CD4-positive, alpha-beta T cell (primary cell): Measurements from ENCODE around the gene AAMP. TPM values are rescaled to one million over a fixed set of nuclear protein-coding genes. Genes with fewer than 3 reads are reported as not detected.

Experiments
- ATAC-seq: fragments of 200-7000 bp; cut with Tn5 transposase; one replicate; pipeline ENCODE4 v1.10.0; 2022; ENCODE audit warnings: mild to moderate bottlenecking; ENCODE audit not compliant: poor library complexity
- CTCF ChIA-PET: fragments of 350-600 bp; sonication (Branson Sonifier 250); formaldehyde crosslinking; loops from one replicate; lab custom pipeline; 2021; ENCODE audit warnings: antibody characterized with exemption, inconsistent platforms; lab: Charles Lee
- POLR2A ChIA-PET: fragments of 350-600 bp; sonication (Branson Sonifier 250); formaldehyde crosslinking; loops from one replicate; lab custom pipeline; 2021; ENCODE audit warnings: antibody characterized with exemption, inconsistent platforms; lab: Charles Lee
- DNase-seq, 14 experiments: peaks; one replicate each; pipeline ENCODE4 v3.0.0-alpha.2; 2013 to 2020; ENCODE audit warnings: mixed read lengths in 2 of 14
- H3K27ac ChIP-seq, 2 donors: one replicate each; pipeline versions ENCODE4 v1.5.1 to v1.7.0; 2013; ENCODE audit warnings: low read length in 2 of 2, low read depth in 1 of 2, mild to moderate bottlenecking in 1 of 2
- H3K27me3 ChIP-seq, 2 experiments: 1 replicate in 1 of 2; 2 replicates in 1 of 2; pipeline versions ENCODE4 v1.6.1 to v1.7.0; 2013; ENCODE audit warnings: low read length in 2 of 2, control low read depth in 1 of 2, mild to moderate bottlenecking in 1 of 2, moderate library complexity in 1 of 2; ENCODE audit not compliant: insufficient read depth in 2 of 2, control insufficient read depth in 1 of 2
- H3K36me3 ChIP-seq: one replicate; pipeline ENCODE4 v1.6.1; 2013; ENCODE audit warnings: low read length, control low read depth; ENCODE audit not compliant: insufficient read depth
- H3K4me1 ChIP-seq: one replicate; pipeline ENCODE4 v1.6.1; 2013; ENCODE audit warnings: low read length, control low read depth; ENCODE audit not compliant: insufficient read depth
- H3K4me3 ChIP-seq: one replicate; pipeline ENCODE4 v1.5.1; 2013; ENCODE audit warnings: mild to moderate bottlenecking, low read length, moderate library complexity
- H3K9me3 ChIP-seq, 2 experiments: 1 replicate in 1 of 2; 2 replicates in 1 of 2; pipeline versions ENCODE4 v1.6.1 to v1.7.0; 2013; ENCODE audit warnings: low read length in 2 of 2, mild to moderate bottlenecking in 2 of 2, control low read depth in 1 of 2, moderate library complexity in 1 of 2; ENCODE audit not compliant: control insufficient read depth in 1 of 2, insufficient read depth in 1 of 2
- H3K27ac Mint-ChIP-seq: one replicate; pipeline ENCODE4 v1.8.0; 2020; ENCODE audit warnings: mixed read lengths
- H3K27me3 Mint-ChIP-seq: one replicate; pipeline ENCODE4 v1.8.0; 2021; ENCODE audit warnings: mixed read lengths
- H3K36me3 Mint-ChIP-seq: one replicate; pipeline ENCODE4 v1.8.0; 2021; ENCODE audit warnings: low read depth, mixed read lengths
- H3K4me1 Mint-ChIP-seq: one replicate; pipeline ENCODE4 v1.8.0; 2021; ENCODE audit warnings: low read depth, mixed read lengths
- H3K4me3 Mint-ChIP-seq: one replicate; pipeline ENCODE4 v1.8.0; 2020; ENCODE audit warnings: mild to moderate bottlenecking, mixed read lengths
- H3K9me3 Mint-ChIP-seq: one replicate; pipeline ENCODE4 v1.8.0; 2020; ENCODE audit warnings: mixed read lengths
- CTCF ChIP-seq: fragments of 200-600 bp; IDR thresholded peaks from one replicate; pipeline ENCODE4 v1.8.0; 2022; ENCODE audit warnings: antibody characterized with exemption, mild to moderate bottlenecking
- intact Hi-C, 2 experiments: fragments of 100-400 bp; cut with DNase I in 1 of 2; cut with micrococcal nuclease in 1 of 2; formaldehyde crosslinking; loops; one replicate each; pipeline versions ENCODE4 v1.15.1 to v1.9.0; 2023 to 2025; cut with DNase I, micrococcal nuclease
- total RNA-seq, 174 experiments: library from RNA in 2 of 174; stranded (reverse) in 2 of 174; gene quantifications; one replicate each; pipeline ENCODE4 v1.2.3 and lab custom pipeline; 2021 to 2026

AAMP gene
- total RNA-seq, 2 experiments from 2014 or later: 40.2 to 42.5 TPM

GRCh38 chr2:218265626-218266025 is 4.3 kb downstream of the AAMP start:
- H3K4me3 Mint-ChIP-seq: peak overlapping the region; percentile 73

DNA sequence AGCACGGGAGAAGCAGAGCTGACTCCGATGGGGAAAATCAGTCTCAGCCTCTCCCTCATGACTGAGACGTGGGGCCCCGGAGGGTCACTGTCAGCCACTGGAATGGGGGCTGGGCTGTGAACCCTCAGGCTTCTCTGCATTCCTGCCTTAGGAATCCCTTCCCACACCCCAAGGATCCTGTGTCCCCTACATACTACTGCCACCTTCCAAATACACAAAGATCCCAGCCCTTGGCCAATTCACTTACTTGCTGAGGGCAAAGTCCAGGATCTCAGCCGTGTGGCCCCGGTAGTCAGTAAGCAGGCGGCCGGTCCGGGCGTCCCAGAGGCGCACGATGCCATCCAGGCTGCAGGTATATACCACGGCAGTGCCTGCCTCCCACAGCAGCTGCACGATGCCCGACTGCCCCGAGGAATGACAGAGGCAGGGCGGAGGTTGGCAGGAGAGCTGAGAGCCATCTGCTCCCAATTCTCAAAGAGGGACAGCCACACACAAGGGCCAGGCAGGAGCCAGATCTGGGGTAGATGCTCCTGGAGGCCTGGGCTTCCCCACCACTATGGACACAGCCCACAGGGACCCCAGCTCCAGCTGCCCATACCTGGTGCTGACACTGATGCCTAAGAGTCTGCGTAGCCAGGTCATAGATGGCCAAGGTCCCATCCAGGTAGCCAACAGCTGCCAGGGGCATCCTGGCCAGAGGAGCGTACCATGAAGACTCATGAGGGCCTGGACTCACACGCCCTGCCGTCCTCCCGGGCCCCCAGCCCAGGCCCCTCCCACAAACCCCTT is 5.0 kb downstream of the AAMP start:
- Mint-ChIP-seq H3K4me3 (no peak overlapping the region), H3K27ac (no peak overlapping the region), H3K9me3 (no peaks in the 10 kb centered on the region), H3K36me3 (peaks cover 45% of the 10 kb centered on the region), H3K4me1 (peaks cover 19% of the 10 kb centered on the region), H3K27me3 (no peaks in the 10 kb centered on the region)
- CTCF ChIA-PET: no interaction called here
- POLR2A ChIA-PET: no interaction called here
- Histone ChIP-seq H3K9me3 (no peaks in the 10 kb centered on the region), H3K27ac (no peak overlapping the region), H3K27me3 (no peaks in the 10 kb centered on the region), H3K4me1 (peaks cover 44% of the 10 kb centered on the region), H3K36me3 (peaks cover 49% of the 10 kb centered on the region), H3K4me3 (no peak overlapping the region)
- DNase-seq (no peak), ATAC-seq (no peak)
- intact Hi-C loops: no loop called here
- TF ChIP-seq CTCF: no peak

More at GRCh38 chr2:218265626-218266025, 4.3 kb downstream of the AAMP start:
- Mint-ChIP-seq H3K36me3 (peaks cover 50% of the 10 kb centered on the region), H3K27me3 (no peaks in the 10 kb centered on the region), H3K4me1 (peaks cover 24% of the 10 kb centered on the region), H3K27ac (no peak overlapping the region), H3K9me3 (no peaks in the 10 kb centered on the region)
- H3K9me3 ChIP-seq: no peaks in the 10 kb centered on the region
- H3K4me1 ChIP-seq: peaks cover 46% of the 10 kb centered on the region
- ChIA-PET CTCF (no interaction called here), POLR2A (no interaction called here)
- H3K27me3 ChIP-seq: no peaks in the 10 kb centered on the region
- H3K4me3 ChIP-seq: no peak overlapping the region
- H3K36me3 ChIP-seq: peaks cover 49% of the 10 kb centered on the region
- intact Hi-C loops: no loop called here
- TF ChIP-seq CTCF: no peak
- no peak for ATAC-seq
- H3K27ac ChIP-seq: no peak overlapping the region
- DNase-seq: no peak

DNA sequence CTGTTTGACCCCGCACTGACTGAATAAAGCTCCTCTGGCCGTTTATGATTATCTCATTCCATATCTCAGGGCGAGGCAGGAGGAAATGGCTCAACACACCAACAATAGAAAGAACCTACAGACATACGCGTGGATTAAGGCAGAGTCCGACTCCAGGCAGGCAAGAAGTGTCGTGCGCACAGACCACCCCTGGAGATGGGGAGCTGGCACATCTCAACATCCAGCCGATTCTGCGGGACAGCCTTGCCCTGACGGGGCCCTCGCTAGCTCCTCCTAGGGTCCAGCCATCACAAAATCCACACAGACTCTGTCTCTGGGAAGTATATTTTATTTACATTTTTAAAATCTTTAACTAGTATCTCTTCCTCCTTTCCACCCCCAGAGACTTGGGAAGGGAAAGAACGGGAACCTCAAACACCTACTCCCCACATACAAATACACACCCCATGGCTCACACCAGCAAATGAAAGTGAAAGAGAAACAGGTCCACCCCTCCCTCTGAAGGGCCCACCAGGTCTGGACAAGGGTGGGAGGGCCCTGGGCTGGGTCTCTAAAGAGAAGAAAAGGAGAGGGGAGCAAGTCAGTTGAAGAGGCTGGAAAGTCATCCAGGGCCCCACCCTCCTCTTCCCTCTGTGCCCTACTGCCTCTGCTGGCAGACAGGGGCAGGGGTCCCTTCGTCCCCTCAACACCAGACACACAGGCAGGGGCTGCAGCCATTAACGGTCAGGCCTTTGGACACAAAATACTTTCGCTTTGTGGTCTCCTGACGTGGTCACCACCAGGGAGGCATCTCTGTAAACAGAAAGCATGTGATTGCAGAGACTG is 5.9 kb downstream of the AAMP start:
- no peak for ATAC-seq
- ChIA-PET CTCF (no interaction called here), POLR2A (no interaction called here)
- H3K27ac ChIP-seq: no peak overlapping the region
- no peak overlapping the region for H3K27ac Mint-ChIP-seq
- H3K36me3 ChIP-seq: peaks cover 49% of the 10 kb centered on the region
- H3K4me3 Mint-ChIP-seq: no peak overlapping the region
- peaks cover 17% of the 10 kb centered on the region for H3K4me1 Mint-ChIP-seq
- TF ChIP-seq CTCF: no peak
- H3K4me1 ChIP-seq: peaks cover 40% of the 10 kb centered on the region
- no peaks in the 10 kb centered on the region for H3K9me3 ChIP-seq
- no peaks in the 10 kb centered on the region for H3K9me3 Mint-ChIP-seq
- peaks cover 36% of the 10 kb centered on the region for H3K36me3 Mint-ChIP-seq
- DNase-seq: peak in 1 of 14 experiments; percentile 29
- no peaks in the 10 kb centered on the region for H3K27me3 Mint-ChIP-seq
- no peaks in the 10 kb centered on the region for H3K27me3 ChIP-seq
- no peak overlapping the region for H3K4me3 ChIP-seq
- intact Hi-C loops: no loop called here
